Gastroesophageal sphincter (tissue), 4 donors: ENCODE measurements around the gene CEP152. TPM values are rescaled to one million over a fixed set of nuclear protein-coding genes. Genes with fewer than 3 reads are reported as not detected.

Experiments
- ATAC-seq: fragments of 150-250 bp; one replicate; pipeline ENCODE4 v1.9.1; 2016; ENCODE audit warnings: mild to moderate bottlenecking, moderate library complexity
- H3K27ac ChIP-seq, 4 donors: fragments of 200-600 bp; sonication (generic) in 3 of 4; 1 replicate in 3 of 4; 2 replicates in 1 of 4; pipeline ENCODE4 v1.5.1; 2016 to 2019
- H3K27me3 ChIP-seq: fragments of 200-600 bp; sonication (generic); one replicate; pipeline ENCODE4 v1.5.1; 2019
- H3K36me3 ChIP-seq, 2 donors: fragments of 200-600 bp; sonication (generic); one replicate each; pipeline ENCODE4 v1.5.1; 2019; ENCODE audit warnings: control low read depth in 1 of 2
- H3K4me1 ChIP-seq, 3 donors: fragments of 200-600 bp; sonication (generic); 1 replicate in 2 of 3; 2 replicates in 1 of 3; pipeline ENCODE4 v1.5.1; 2016 to 2019; ENCODE audit warnings: control low read depth in 2 of 3
- H3K4me3 ChIP-seq, 2 donors: fragments of 200-600 bp; sonication (generic); one replicate each; pipeline ENCODE4 v1.5.1; 2019; ENCODE audit warnings: mild to moderate bottlenecking in 1 of 2, moderate library complexity in 1 of 2
- H3K9me3 ChIP-seq, 3 donors: fragments of 200-600 bp; sonication (generic); one replicate each; pipeline ENCODE4 v1.5.1; 2017 to 2019; ENCODE audit warnings: control low read depth in 2 of 3
- CTCF ChIP-seq, 4 experiments: fragments of 200-600 bp in 2 of 4; fragments of 450-650 bp in 2 of 4; sonication (generic) in 1 of 4; IDR thresholded peaks; one replicate each; pipeline ENCODE4 v1.5.1; 2017 to 2019; ENCODE audit warnings: antibody characterized with exemption in 4 of 4, mild to moderate bottlenecking in 2 of 4, moderate library complexity in 2 of 4
- EP300 ChIP-seq: sonication (generic); formaldehyde crosslinking; IDR thresholded peaks from one replicate; pipeline ENCODE4 v1.6.1; 2017; ENCODE audit warnings: antibody characterized with exemption, mild to moderate bottlenecking
- POLR2A ChIP-seq, 2 donors: fragments of 450-650 bp; IDR thresholded peaks; one replicate each; pipeline ENCODE4 v1.6.1; 2017; ENCODE audit warnings: antibody characterized with exemption in 2 of 2, mild to moderate bottlenecking in 2 of 2, moderate library complexity in 1 of 2
- POLR2AphosphoS5 ChIP-seq: sonication (generic); formaldehyde crosslinking; IDR thresholded peaks from one replicate; pipeline ENCODE4 v1.6.1; 2017; ENCODE audit warnings: antibody characterized with exemption
- WGBS, 2 donors: methylation state at CpG; one replicate each; pipeline ENCODE4 v1.1.5; 2018; ENCODE audit warnings: low coverage in 1 of 2; 5-methylcytosine and 5-hydroxymethylcytosine counted together
- total RNA-seq, 4 donors: library from RNA; depleted of rRNA; stranded (reverse); fragments of >200 nt; gene quantifications; one replicate each; pipeline ENCODE4 v1.1.0, GENCODE V29; 2016

The CEP152 gene
- total RNA-seq, 4 donors from 2014 or later, result 3.0 to 5.0 (median 3.9) TPM

- no peak for TF ChIP-seq CTCF (IDR thresholded peaks at IDR 0.05)
- TF ChIP-seq POLR2AphosphoS5, result no peak
- TF ChIP-seq POLR2A (IDR thresholded peaks at IDR 0.05), result no peak
- Histone ChIP-seq H3K27ac (no peak overlapping the region), H3K36me3 (peaks cover 0 to 5% of the 10 kb centered on the region in 2 donors), H3K4me1 (no peaks in the 10 kb centered on the region), H3K27me3 (no peaks in the 10 kb centered on the region), H3K9me3 (no peaks in the 10 kb centered on the region), H3K4me3 (no peak overlapping the region)
- 75 to 76% methylated on average over 4 of the region's 4 CpGs for WGBS, 2 donors
- no peak for ATAC-seq
Measured at GRCh38 chr15:48765022-48765421, 45.8 kb downstream of the CEP152 start.

- peaks cover 0 to 10% of the 10 kb centered on the region in 2 donors for H3K36me3 ChIP-seq
- no peak overlapping the region for H3K4me3 ChIP-seq
- H3K9me3 ChIP-seq, result no peaks in the 10 kb centered on the region
- no peaks in the 10 kb centered on the region for H3K27me3 ChIP-seq
- no peak overlapping the region for H3K27ac ChIP-seq
- H3K4me1 ChIP-seq, result no peaks in the 10 kb centered on the region
- 90 to 100% methylated on average over 1 to 2 of the region's 2 CpGs for WGBS, 2 donors
- no peak for ATAC-seq
- no peak for TF ChIP-seq EP300
- TF ChIP-seq POLR2A (IDR thresholded peaks at IDR 0.05), result no peak
- no peak for TF ChIP-seq CTCF (IDR thresholded peaks at IDR 0.05)
- no peak for TF ChIP-seq POLR2AphosphoS5
Measured at GRCh38 chr15:48761393-48762158, 49.3 kb downstream of the CEP152 start.

- Histone ChIP-seq H3K4me3 (no peak overlapping the region), H3K27ac (no peak overlapping the region), H3K9me3 (no peaks in the 10 kb centered on the region), H3K36me3 (peaks cover 0 to 21% of the 10 kb centered on the region in 2 donors), H3K27me3 (no peaks in the 10 kb centered on the region), H3K4me1 (no peaks in the 10 kb centered on the region)
- no peak for TF ChIP-seq POLR2A (IDR thresholded peaks at IDR 0.05)
- TF ChIP-seq CTCF (IDR thresholded peaks at IDR 0.05), result no peak
- no peak for TF ChIP-seq POLR2AphosphoS5
- no peak for TF ChIP-seq EP300
- no peak for ATAC-seq
- 89 to 100% methylated on average over 1 of the region's 1 CpG for WGBS, 2 donors
Measured at GRCh38 chr15:48759921-48760320, 50.9 kb downstream of the CEP152 start.

- Histone ChIP-seq H3K9me3 (no peaks in the 10 kb centered on the region), H3K27me3 (no peaks in the 10 kb centered on the region), H3K4me1 (no peaks in the 10 kb centered on the region), H3K36me3 (peaks cover 0 to 21% of the 10 kb centered on the region in 2 donors), H3K27ac (no peak overlapping the region), H3K4me3 (no peak overlapping the region)
- no peak for ATAC-seq
- no peak for TF ChIP-seq CTCF (IDR thresholded peaks at IDR 0.05)
- TF ChIP-seq POLR2A (IDR thresholded peaks at IDR 0.05), result no peak
- no peak for TF ChIP-seq EP300
- no peak for TF ChIP-seq POLR2AphosphoS5
- WGBS, 2 donors, result 92 to 100% methylated on average over 1 of the region's 1 CpG
Measured at GRCh38 chr15:48757661-48758060, 53.2 kb downstream of the CEP152 start.

GRCh38 chr15:48754011-48754410, 56.9 kb downstream of the CEP152 start:
- H3K4me3 ChIP-seq, result no peak overlapping the region
- 86 to 100% methylated on average over 3 of the region's 3 CpGs for WGBS, 2 donors
- H3K36me3 ChIP-seq, result peaks cover 0 to 15% of the 10 kb centered on the region in 2 donors
- TF ChIP-seq POLR2AphosphoS5 (no peak), POLR2A (IDR thresholded peaks at IDR 0.05) (no peak), EP300 (no peak), CTCF (IDR thresholded peaks at IDR 0.05) (no peak)
- H3K4me1 ChIP-seq, result no peaks in the 10 kb centered on the region
- ATAC-seq, result no peak
- no peaks in the 10 kb centered on the region for H3K9me3 ChIP-seq
- no peaks in the 10 kb centered on the region for H3K27me3 ChIP-seq
- H3K27ac ChIP-seq, result no peak overlapping the region
